MM.1S (cell line): ENCODE measurements around the gene SHISAL2A.

ENCODE experiments used
- CTCF ChIP-seq: fragments of 300-600 bp; sonication (generic); IDR thresholded peaks from 2 replicates; pipeline ENCODE4 v1.5.1; 2016; ENCODE audit warnings: antibody characterized with exemption, low read length, mixed read lengths
- EZH2 ChIP-seq: fragments of 300-600 bp; sonication (generic); optimal IDR thresholded peaks from 2 replicates; pipeline ENCODE3; 2017; ENCODE audit warnings: low read depth, mild to moderate bottlenecking, antibody characterized with exemption, low read length, mixed read lengths

- TF ChIP-seq CTCF (no peak), EZH2 (no peak)
Measured at GRCh38 chr1:52623812-52624211, 9.2 kb upstream of the SHISAL2A start.
